Activated CD4-positive, alpha-beta T cell treated with anti-CD3 and anti-CD28 coated beads for 4 hours (primary cell): Measurements from ENCODE around the gene ABCA13.

Experiments
- DNase-seq, 2 donors: peaks; one replicate each; pipeline ENCODE4 v3.0.0-alpha.2; 2020

The ABCA13 gene

DNA sequence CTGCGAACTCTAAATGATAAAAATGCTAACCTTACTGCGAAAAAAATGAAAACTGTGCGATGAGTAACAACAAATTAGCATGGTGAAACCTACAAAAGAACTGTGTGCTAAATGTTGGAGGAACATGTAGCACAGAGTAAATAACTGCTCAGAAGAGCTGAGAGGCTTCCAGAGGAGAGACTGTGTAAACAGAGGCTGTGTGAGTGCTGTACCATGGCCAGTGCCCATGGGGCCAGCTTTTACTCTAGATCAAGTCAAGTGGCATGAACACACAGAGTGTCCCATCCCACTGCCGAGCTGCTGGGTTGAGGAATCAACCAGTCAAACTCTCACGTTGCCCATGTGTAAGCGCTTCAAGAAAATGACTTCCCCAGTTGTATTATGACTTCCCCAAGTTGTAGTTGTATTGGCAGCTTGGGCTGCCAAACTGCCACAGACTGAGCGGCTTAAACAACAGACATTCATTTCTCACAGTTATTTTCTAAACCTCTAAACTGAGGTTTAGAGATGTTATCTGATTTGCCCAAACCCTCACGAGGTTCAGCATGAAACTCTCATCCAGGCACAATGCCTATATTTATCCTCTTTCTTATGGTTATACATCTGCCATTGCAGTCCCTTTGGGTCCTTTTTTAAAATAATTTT, 270.7 kb downstream of the ABCA13 start:
- DNase-seq, result no peak

GRCh38 chr7:48443051-48443450, 271.8 kb downstream of the ABCA13 start:
- no peak for DNase-seq

DNA sequence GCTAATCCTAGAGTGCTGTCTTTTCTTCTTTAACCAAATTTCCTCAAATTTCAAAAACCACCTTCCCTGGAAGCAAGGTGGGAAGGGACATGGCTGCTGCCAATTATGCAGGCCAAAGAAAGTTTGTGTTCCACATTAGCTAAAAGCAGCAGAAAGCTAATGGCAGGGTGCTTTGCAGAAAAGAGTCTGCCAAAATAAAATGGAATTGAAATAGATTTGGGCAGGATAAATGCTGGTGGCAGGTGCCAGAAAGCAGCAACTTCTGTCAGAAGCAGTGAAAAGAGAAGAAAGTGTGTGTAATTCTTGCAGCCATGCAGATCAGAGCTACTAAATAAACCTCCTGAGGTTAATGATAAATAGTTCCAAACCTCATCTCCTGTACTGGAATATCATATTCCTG, 275.5 kb downstream of the ABCA13 start:
- no peak for DNase-seq

DNA sequence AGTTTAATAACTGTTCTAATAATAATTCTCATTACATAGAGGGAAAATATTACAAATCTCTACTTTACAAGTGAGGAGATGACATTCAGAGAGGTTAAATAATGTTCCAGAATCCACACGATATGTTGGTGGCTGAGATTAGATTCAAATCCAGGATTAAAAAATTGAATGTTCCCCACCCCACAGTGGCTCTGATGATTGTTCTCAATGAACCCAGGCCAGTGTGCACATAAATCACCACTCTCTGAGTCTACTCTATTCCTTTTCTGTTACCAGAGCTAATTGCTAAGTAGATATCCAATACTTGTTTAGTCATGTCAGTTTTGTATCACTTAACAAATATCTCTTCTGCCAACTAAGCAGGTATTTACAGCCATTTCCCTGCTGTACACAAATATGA, 281.0 kb downstream of the ABCA13 start:
- no peak for DNase-seq

GRCh38 chr7:48454750-48455192, 283.5 kb downstream of the ABCA13 start:
- DNase-seq, result no peak

GRCh38 chr7:48455363-48455762, 284.1 kb downstream of the ABCA13 start:
- DNase-seq, result no peak

- no peak for DNase-seq
Measured at GRCh38 chr7:48458701-48459524, 287.7 kb downstream of the ABCA13 start.

- no peak for DNase-seq
Measured at GRCh38 chr7:48466713-48467112, 295.5 kb downstream of the ABCA13 start.

DNA sequence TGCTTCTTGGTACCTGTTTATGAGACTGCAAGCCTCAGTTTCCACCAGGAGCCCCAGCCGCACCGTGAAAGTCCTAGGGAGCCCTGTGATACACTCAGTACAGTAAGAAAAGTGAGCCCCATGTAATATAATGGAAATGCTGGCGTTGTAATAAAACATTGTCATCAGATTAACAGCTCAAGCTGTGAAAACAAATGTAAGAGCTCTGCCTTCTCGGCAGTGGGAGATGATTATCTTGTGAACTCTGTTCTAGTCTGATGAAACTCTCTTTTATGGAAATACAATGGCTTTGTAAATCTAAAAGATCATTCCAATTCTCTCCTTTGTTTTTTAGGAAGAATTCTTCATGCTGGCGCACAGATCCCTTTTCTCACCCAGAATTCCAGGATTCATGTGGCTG, 299.9 kb downstream of the ABCA13 start:
- no peak for DNase-seq

GRCh38 chr7:48472640-48473039, 301.4 kb downstream of the ABCA13 start:
- DNase-seq, result no peak

- no peak for DNase-seq
Measured at GRCh38 chr7:48473205-48473865, 302.1 kb downstream of the ABCA13 start.

GRCh38 chr7:48481235-48481634, 310.0 kb downstream of the ABCA13 start:
- DNase-seq, result no peak

GRCh38 chr7:48497521-48497920, 326.3 kb downstream of the ABCA13 start:
- no peak for DNase-seq

DNA sequence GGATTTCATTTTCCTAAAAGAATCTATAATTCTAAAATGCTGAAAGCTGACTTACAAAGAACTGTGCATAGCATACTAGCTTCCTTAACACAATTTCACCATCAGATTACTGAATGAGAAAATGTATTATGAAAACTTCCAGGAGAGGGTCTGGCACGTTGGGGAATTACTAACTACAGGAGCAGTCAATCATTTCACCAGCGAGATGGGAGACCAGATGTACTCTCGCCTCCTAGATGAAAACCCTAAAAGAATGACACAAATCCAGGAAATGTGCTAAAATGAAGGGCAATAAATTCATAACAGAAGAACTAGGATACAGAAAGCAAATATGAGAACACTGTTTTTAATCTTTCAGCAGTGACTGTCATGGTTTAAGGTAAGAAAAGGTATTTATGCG, 330.8 kb downstream of the ABCA13 start:
- no peak for DNase-seq

DNA sequence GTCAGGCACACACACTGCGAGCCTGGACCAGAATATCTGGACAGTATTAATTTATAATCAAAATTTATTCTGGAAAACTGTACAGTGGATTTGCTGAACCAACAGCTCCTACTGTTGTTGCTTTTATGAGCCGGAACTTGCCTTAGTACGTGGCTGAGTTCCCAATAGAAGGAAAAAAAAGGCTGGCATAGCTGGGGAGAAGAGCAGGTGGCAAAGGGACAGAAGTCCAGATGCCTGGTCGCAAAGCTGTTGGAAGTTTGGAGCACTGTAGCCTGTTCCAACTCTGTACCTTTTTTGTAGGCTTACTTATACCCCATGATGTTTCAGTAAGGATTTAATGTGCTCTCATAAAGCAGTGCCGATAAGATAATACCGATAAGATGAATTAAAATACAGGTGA, 333.8 kb downstream of the ABCA13 start:
- no peak for DNase-seq

- DNase-seq, result no peak
Measured at GRCh38 chr7:48505466-48505865, 334.2 kb downstream of the ABCA13 start.

GRCh38 chr7:48506569-48506968, 335.3 kb downstream of the ABCA13 start:
- no peak for DNase-seq

- no peak for DNase-seq
Measured at GRCh38 chr7:48511080-48511479, 339.8 kb downstream of the ABCA13 start.

DNA sequence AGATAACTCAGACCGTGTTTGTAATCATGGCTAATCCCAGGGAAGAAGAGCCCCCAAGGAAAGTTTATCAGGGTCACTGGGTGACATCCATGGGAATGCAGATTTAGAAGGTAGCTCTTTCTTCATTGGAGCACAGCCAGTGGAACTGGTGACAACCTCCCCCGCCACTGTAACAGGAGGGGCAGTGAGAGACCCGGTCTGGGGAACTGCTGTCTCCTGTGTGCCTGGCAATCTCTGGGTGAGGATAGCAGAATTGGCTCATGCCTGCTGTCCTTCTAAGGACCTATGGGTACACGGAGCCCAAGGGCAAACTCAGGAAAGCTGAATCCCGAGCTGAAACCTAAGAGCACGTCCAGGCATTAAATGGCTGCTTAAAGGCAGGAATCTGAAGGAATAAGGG, 341.6 kb downstream of the ABCA13 start:
- no peak for DNase-seq

- DNase-seq, result no peak
Measured at GRCh38 chr7:48515171-48515570, 343.9 kb downstream of the ABCA13 start.

DNA sequence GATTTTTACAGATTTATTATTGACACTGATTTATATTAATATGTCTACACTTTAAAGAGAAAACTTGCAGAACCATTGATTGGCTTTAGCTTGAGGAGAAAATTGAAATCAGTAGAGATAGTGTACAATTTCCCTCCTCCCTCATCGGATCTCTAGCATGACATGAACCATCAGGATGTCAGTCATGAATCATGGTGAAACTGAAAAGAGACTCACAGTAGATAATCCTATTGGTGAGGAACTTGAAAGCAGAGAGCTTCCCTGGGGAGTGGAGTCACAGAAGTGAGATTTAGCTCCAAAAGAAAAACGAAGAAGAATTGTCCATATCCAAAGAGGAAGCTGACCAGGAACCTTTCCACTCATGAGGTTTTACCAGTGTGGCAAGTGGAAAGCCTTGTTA, 346.8 kb downstream of the ABCA13 start:
- DNase-seq, result no peak

- DNase-seq, result no peak
Measured at GRCh38 chr7:48522692-48523091, 351.4 kb downstream of the ABCA13 start.

DNA sequence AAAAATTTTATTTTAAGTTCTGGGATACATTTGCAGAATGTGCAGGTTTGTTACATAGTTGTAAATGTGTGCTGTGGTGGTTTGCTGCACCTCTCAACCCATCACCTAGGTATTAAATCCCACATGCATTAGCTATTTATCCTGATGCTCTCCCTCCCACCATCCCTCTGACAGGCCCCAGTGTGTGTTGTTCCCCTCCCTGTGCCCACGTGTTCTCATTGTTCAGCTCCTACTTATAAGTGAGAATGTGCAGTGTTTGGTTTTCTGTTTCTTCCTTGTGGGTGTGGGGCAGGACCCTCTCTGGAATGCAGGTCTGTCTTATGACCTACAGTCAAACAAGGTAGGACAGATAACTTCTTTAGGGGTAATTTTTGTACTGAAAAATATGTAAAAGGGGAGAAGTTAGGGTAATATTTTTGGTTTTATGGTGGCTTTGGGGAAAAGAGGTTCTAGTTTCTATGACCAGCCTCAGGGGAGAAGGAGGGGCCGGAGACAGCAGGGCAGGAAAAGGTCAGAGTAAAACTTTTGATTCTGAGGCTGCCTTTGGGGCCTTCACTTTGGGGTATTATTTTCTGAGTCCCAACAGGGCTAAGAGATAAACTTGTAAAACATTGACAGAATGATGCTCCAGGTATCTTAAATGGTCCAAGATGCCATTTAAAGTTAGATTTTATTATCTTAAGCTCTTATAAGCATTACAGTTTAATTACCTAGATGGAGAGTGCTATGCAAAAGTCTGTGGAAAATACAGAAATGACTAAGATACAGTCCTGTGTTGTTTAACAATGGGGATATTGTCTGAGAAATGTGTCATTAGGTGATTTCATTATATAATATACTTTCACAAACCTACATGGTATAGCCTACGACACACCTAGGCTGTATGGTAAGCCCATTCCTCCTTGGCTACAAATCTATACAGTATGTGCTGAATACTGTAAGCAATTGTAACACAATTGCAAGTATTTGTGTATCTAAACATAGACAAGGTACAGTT, 354.8 kb downstream of the ABCA13 start:
- no peak for DNase-seq
